GM23248 (cell line): Measurements from ENCODE around the gene EGLN1.

Experiments used
- EZH2 ChIP-seq: fragments of 200-600 bp; sonication (generic); IDR thresholded peaks from 2 replicates; pipeline ENCODE4 v1.6.1; 2018; ENCODE audit warnings: antibody characterized with exemption, mild to moderate bottlenecking; ENCODE audit not compliant: insufficient read depth, poor library complexity, severe bottlenecking
- EZH2phosphoT487 ChIP-seq: fragments of 200-600 bp; sonication (generic); IDR thresholded peaks from 2 replicates; pipeline ENCODE4 v1.6.1; 2018; ENCODE audit warnings: antibody characterized with exemption, moderate library complexity, mild to moderate bottlenecking, low read depth; ENCODE audit not compliant: insufficient read depth

GRCh38 chr1:231351816-231352215 is 70.3 kb downstream of the EGLN1 start:
- no peak for TF ChIP-seq EZH2
- TF ChIP-seq EZH2phosphoT487: no peak
